ENCODE data around the gene DNAH17. TPM values are rescaled to one million over a fixed set of nuclear protein-coding genes. Genes with fewer than 3 reads are reported as not detected.

DNAH17 gene
- total RNA-seq, 2 donors from 2014 or later: not detected

DNA sequence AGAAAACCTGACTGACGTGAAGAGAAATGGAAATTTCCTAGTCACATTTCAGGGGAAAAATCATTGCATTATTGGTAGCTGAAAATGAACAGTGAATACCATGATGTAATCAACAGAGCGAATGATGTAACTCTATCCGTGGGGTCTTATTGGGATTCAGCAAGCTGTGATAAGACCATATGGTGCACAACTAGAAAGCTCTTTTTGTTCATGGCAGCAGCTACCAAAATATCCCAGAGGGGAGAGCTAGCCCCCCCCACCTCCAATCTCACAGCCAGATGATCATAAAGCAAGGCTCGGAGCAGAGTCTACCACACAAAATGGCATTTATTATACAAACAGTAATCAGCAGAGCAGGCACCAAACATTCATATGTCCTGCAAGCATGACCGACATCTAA, 22.2 kb upstream of the DNAH17 start:
- H3K9me3 ChIP-seq: no peaks in the 10 kb centered on the region
- H3K27ac ChIP-seq: no peak overlapping the region
- TF ChIP-seq, protein P1, sequence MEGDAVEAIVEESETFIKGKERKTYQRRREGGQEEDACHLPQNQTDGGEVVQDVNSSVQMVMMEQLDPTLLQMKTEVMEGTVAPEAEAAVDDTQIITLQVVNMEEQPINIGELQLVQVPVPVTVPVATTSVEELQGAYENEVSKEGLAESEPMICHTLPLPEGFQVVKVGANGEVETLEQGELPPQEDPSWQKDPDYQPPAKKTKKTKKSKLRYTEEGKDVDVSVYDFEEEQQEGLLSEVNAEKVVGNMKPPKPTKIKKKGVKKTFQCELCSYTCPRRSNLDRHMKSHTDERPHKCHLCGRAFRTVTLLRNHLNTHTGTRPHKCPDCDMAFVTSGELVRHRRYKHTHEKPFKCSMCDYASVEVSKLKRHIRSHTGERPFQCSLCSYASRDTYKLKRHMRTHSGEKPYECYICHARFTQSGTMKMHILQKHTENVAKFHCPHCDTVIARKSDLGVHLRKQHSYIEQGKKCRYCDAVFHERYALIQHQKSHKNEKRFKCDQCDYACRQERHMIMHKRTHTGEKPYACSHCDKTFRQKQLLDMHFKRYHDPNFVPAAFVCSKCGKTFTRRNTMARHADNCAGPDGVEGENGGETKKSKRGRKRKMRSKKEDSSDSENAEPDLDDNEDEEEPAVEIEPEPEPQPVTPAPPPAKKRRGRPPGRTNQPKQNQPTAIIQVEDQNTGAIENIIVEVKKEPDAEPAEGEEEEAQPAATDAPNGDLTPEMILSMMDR (IDR thresholded peaks at IDR 0.05): no peak
- TF ChIP-seq POLR2A (IDR thresholded peaks at IDR 0.05): no peak
- no peaks in the 10 kb centered on the region for H3K4me1 ChIP-seq
- H3K4me3 ChIP-seq: no peak overlapping the region
- no peaks in the 10 kb centered on the region for H3K36me3 ChIP-seq (replicated peaks in 1 of 2; ENCODE audit: insufficient read depth in 1 of 2, low read depth in 2 of 2)
- intact Hi-C loops (cut with DNase I): no loop called here
- no peak for ATAC-seq
- H3K27me3 ChIP-seq: no peaks in the 10 kb centered on the region
- no peak for DNase-seq
- WGBS, 2 donors: 75 to 78% methylated on average over 5 of the region's 5 CpGs

GRCh38 chr17:78598013-78598471, 20.8 kb upstream of the DNAH17 start:
- H3K9me3 ChIP-seq: no peaks in the 10 kb centered on the region
- DNase-seq: no peak
- H3K36me3 ChIP-seq (replicated peaks in 1 of 2; ENCODE audit: insufficient read depth in 1 of 2, low read depth in 2 of 2): no peaks in the 10 kb centered on the region
- TF ChIP-seq, protein P1 (IDR thresholded peaks at IDR 0.05): no peak
- TF ChIP-seq POLR2A (IDR thresholded peaks at IDR 0.05): no peak
- intact Hi-C loops (cut with DNase I): no loop called here
- 72 to 82% methylated on average over 8 to 9 of the region's 9 CpGs for WGBS, 2 donors
- no peak overlapping the region for H3K27ac ChIP-seq
- H3K4me1 ChIP-seq: no peaks in the 10 kb centered on the region
- ATAC-seq: no peak
- no peaks in the 10 kb centered on the region for H3K27me3 ChIP-seq
- no peak overlapping the region for H3K4me3 ChIP-seq

DNA sequence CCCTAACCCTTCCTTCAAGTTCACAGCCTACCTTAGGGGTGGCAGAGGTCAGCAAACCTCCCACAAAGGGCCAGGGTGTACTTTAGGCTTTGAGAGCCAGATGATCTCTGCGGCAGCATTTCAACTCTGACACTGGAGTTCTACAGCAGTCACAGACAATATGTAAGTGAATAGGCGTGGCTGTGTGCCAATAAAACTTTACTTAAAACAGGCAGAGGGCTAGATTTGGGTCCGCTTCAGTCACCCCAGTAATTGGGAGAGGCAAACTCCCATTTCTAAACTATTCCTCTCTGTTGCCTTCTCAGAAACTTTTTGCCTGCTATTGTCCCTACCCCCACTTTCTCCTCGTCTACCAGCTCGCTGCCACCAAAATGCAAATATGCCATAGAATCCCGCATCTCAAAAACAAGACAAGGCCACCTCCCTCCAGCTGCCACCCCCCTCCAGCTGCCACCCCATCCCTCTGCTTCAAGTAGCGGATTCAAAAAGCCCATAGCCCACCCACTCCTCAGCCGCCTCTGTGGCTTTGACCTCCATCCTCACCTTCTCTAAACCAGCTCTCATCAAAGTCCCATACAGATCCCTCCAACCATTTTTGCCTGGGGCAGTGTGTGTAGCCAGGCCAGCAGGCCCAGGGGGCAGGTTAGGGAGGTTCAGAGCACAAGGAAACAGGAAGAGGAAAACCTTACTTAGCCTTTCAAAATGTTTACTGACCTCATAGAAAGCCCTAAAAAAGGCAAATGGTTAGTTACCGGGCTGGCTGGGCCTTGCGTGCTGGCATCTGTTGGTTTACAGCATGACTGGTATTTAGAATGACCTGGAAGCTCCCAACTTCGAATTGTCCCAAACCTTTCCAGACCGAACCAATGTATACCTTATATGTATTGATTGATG, 19.9 kb upstream of the DNAH17 start:
- WGBS, 2 donors: 85 to 89% methylated on average over 10 to 12 of the region's 12 CpGs
- ATAC-seq (no peak), DNase-seq (no peak)
- no peak overlapping the region for H3K27ac ChIP-seq
- H3K36me3 ChIP-seq (replicated peaks in 1 of 2; ENCODE audit: insufficient read depth in 1 of 2, low read depth in 2 of 2): no peaks in the 10 kb centered on the region
- H3K27me3 ChIP-seq: no peaks in the 10 kb centered on the region
- H3K9me3 ChIP-seq: no peaks in the 10 kb centered on the region
- intact Hi-C loops (cut with DNase I): no loop called here
- no peak overlapping the region for H3K4me3 ChIP-seq
- no peaks in the 10 kb centered on the region for H3K4me1 ChIP-seq
- TF ChIP-seq POLR2A (IDR thresholded peaks at IDR 0.05): no peak
- TF ChIP-seq, protein P1 (IDR thresholded peaks at IDR 0.05): no peak

DNA sequence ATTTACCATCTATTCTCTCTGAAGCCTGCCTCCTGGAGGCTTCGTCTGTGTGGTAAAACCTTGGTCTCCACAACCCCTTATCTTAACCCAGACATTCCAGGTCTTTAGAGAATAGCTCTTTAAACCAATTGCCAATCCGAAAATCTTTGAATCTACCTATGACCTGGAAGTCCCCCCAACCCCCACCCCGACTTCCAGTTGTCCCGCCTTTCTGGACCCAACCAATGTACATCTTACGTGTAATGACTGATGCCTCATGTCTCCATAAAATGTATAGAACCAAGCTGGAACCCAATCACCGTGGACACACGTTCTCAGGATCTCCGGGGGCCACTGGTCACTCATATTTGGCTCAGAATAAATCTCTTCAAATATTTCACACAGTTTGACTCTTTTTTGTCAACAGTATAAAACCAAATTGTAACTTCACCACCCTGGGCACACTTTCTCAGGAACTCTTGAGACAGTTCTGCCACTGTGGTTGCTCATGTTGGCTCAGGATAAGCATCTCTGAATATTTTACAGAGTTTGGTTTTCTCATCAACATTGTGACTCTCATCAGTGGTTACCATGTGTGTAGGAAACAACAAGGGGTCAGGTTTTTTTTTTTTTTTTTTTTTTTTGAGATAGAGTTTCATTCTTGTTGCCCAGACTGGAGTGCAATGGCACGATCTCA, 18.1 kb upstream of the DNAH17 start:
- ATAC-seq: no peak
- Histone ChIP-seq H3K27me3 (no peaks in the 10 kb centered on the region), H3K36me3 (replicated peaks in 1 of 2; ENCODE audit: insufficient read depth in 1 of 2, low read depth in 2 of 2) (no peaks in the 10 kb centered on the region), H3K4me1 (no peaks in the 10 kb centered on the region), H3K27ac (no peak overlapping the region), H3K4me3 (no peak overlapping the region), H3K9me3 (no peaks in the 10 kb centered on the region)
- intact Hi-C loops (cut with DNase I): no loop called here
- TF ChIP-seq POLR2A (IDR thresholded peaks at IDR 0.05): no peak
- TF ChIP-seq, protein P1 (IDR thresholded peaks at IDR 0.05): no peak
- WGBS, 2 donors: 78% methylated on average over 9 of the region's 9 CpGs
- no peak for DNase-seq
